IMR-90 (cell line): ENCODE data around the gene CELSR1. TPM values are rescaled to one million over a fixed set of nuclear protein-coding genes. Genes with fewer than 3 reads are reported as not detected.

Experiments
- ATAC-seq: fragments of 200-7000 bp; cut with Tn5 transposase; 2 replicates; pipeline ENCODE4 v1.9.1; 2020; ENCODE audit warnings: low read depth, mild to moderate bottlenecking, moderate library complexity
- BruUV-seq: library from RNA; stranded (reverse); fragments of 400-500 nt; replicated peaks from 2 replicates; lab custom pipeline; 2021; lab: Mats Ljungman, UMichigan
- CTCF ChIA-PET: fragments of 300-600 bp; formaldehyde crosslinking; extraction: SDS; loops from one replicate; lab custom pipeline; 2021; ENCODE audit warnings: antibody characterized with exemption; lab: Yijun Ruan, JAX
- POLR2A ChIA-PET: fragments of 300-600 bp; sonication (Branson Sonifier 250); formaldehyde crosslinking; loops from one replicate; lab custom pipeline; 2022; ENCODE audit warnings: antibody characterized with exemption; ENCODE audit not compliant: unreplicated experiment; lab: Charles Lee
- DNase-seq: peaks from one replicate; pipeline ENCODE4 v3.0.0; 2013
- H2AFZ ChIP-seq: replicated peaks from 2 replicates; pipeline ENCODE3; 2013; ENCODE audit warnings: low read length, mild to moderate bottlenecking; ENCODE audit not compliant: poor library complexity
- H2AK5ac ChIP-seq: 2 replicates; pipeline ENCODE4 v1.6.1; 2013; ENCODE audit warnings: low read depth, low read length, inconsistent platforms
- H2AK9ac ChIP-seq: replicated peaks from 2 replicates; pipeline ENCODE3; 2013; ENCODE audit warnings: mild to moderate bottlenecking, low read depth, low read length, moderate library complexity; ENCODE audit not compliant: poor library complexity
- H2BK120ac ChIP-seq: 2 replicates; pipeline ENCODE4 v1.6.1; 2013; ENCODE audit warnings: low read depth, low read length, inconsistent platforms
- H2BK15ac ChIP-seq: 3 replicates; pipeline ENCODE4 v1.6.1; 2013; ENCODE audit warnings: low read depth, low read length, inconsistent platforms
- H2BK20ac ChIP-seq: 2 replicates; pipeline ENCODE4 v1.6.1; 2013; ENCODE audit warnings: low read depth, mild to moderate bottlenecking, inconsistent platforms, low read length, moderate library complexity
- H2BK5ac ChIP-seq: 2 replicates; pipeline ENCODE4 v1.6.1; 2013; ENCODE audit warnings: mild to moderate bottlenecking, low read depth, low read length, inconsistent platforms; ENCODE audit not compliant: poor library complexity, severe bottlenecking
- H3K14ac ChIP-seq: replicated peaks from 2 replicates; pipeline ENCODE4 v1.6.1; 2013; ENCODE audit warnings: low read depth, low read length, inconsistent platforms
- H3K18ac ChIP-seq: 2 replicates; pipeline ENCODE4 v1.6.1; 2013; ENCODE audit warnings: low read depth, low read length, control low read depth
- H3K23ac ChIP-seq: 2 replicates; pipeline ENCODE4 v1.6.1; 2013; ENCODE audit warnings: low read depth, low read length, inconsistent platforms
- H3K27ac ChIP-seq: 2 replicates; pipeline ENCODE4 v1.5.1; 2013; ENCODE audit warnings: mild to moderate bottlenecking, control low read depth, low read length; ENCODE audit not compliant: insufficient read depth
- H3K27me3 ChIP-seq: 2 replicates; pipeline ENCODE4 v1.6.1; 2013; ENCODE audit warnings: low read length; ENCODE audit not compliant: control insufficient read depth, insufficient read depth
- H3K36me3 ChIP-seq: 2 replicates; pipeline ENCODE4 v1.6.1; 2013; ENCODE audit warnings: low read length, mixed read lengths; ENCODE audit not compliant: control insufficient read depth, insufficient read depth
- H3K4ac ChIP-seq: 2 replicates; pipeline ENCODE4 v1.6.1; 2013; ENCODE audit warnings: low read depth, low read length, inconsistent platforms
- H3K4me1 ChIP-seq: 2 replicates; pipeline ENCODE4 v1.6.1; 2013; ENCODE audit warnings: low read length, mixed read lengths; ENCODE audit not compliant: control insufficient read depth, insufficient read depth
- H3K4me2 ChIP-seq: 2 replicates; pipeline ENCODE4 v1.6.1; 2013; ENCODE audit warnings: low read depth, mild to moderate bottlenecking, control low read depth, low read length, moderate library complexity
- H3K4me3 ChIP-seq: 2 replicates; pipeline ENCODE4 v1.5.1; 2013; ENCODE audit warnings: low read depth, mild to moderate bottlenecking, control low read depth, low read length, moderate library complexity; ENCODE audit not compliant: insufficient read depth
- H3K56ac ChIP-seq: 2 replicates; pipeline ENCODE4 v1.6.1; 2013; ENCODE audit warnings: low read length, inconsistent platforms; ENCODE audit not compliant: insufficient read depth; ENCODE audit errors: extremely low read depth
- H3K79me1 ChIP-seq, 2 experiments: 2 replicates each; pipeline ENCODE4 v1.6.1; 2013; ENCODE audit warnings: low read length in 2 of 2, inconsistent platforms in 1 of 2, low read depth in 1 of 2
- H3K9ac ChIP-seq: 2 replicates; pipeline ENCODE4 v1.6.1; 2013; ENCODE audit warnings: low read depth, low read length, control low read depth
- H3K9me1 ChIP-seq: 2 replicates; pipeline ENCODE4 v1.6.1; 2013; ENCODE audit warnings: low read length, inconsistent platforms; ENCODE audit not compliant: insufficient read depth
- H3K9me3 ChIP-seq: 2 replicates; pipeline ENCODE4 v1.6.1; 2013; ENCODE audit warnings: low read length; ENCODE audit not compliant: control insufficient read depth, insufficient read depth
- H4K20me1 ChIP-seq: 2 replicates; pipeline ENCODE4 v1.6.1; 2013; ENCODE audit warnings: low read length, inconsistent platforms; ENCODE audit not compliant: insufficient read depth
- H4K5ac ChIP-seq: 2 replicates; pipeline ENCODE4 v1.6.1; 2013; ENCODE audit warnings: mild to moderate bottlenecking, low read depth, low read length, control low read depth
- H4K8ac ChIP-seq, 2 experiments: 2 replicates each; pipeline ENCODE4 v1.6.1; 2013; ENCODE audit warnings: low read depth in 2 of 2, low read length in 2 of 2, control low read depth in 1 of 2, inconsistent platforms in 1 of 2
- H4K91ac ChIP-seq: 2 replicates; pipeline ENCODE4 v1.6.1; 2013; ENCODE audit warnings: low read depth, low read length, inconsistent platforms; ENCODE audit not compliant: insufficient read depth
- BHLHE40 ChIP-seq: fragments of 150-350 bp; IDR thresholded peaks from 2 replicates; pipeline ENCODE4 v1.6.1; 2016; ENCODE audit warnings: mild to moderate bottlenecking, low read depth, low read length
- CEBPB ChIP-seq: IDR thresholded peaks from 2 replicates; pipeline ENCODE4 v1.6.1; 2012; ENCODE audit warnings: low read depth, low read length, improper control_type of control experiment
- FOS ChIP-seq: fragments of 150-350 bp; IDR thresholded peaks from 2 replicates; pipeline ENCODE4 v1.6.1; 2016; ENCODE audit warnings: low read depth, low read length
- MAFK ChIP-seq: IDR thresholded peaks from 2 replicates; pipeline ENCODE4 v1.6.1; 2012; ENCODE audit warnings: low read depth, low read length, improper control_type of control experiment
- MAZ ChIP-seq: IDR thresholded peaks from 2 replicates; pipeline ENCODE4 v1.6.1; 2012; ENCODE audit warnings: low read depth, mild to moderate bottlenecking, low read length, improper control_type of control experiment, moderate library complexity, borderline replicate concordance
- MXI1 ChIP-seq: IDR thresholded peaks from 2 replicates; pipeline ENCODE4 v1.6.1; 2012; ENCODE audit warnings: low read depth, mild to moderate bottlenecking, low read length, moderate library complexity, borderline replicate concordance
- POLR2A ChIP-seq: IDR thresholded peaks from 2 replicates; pipeline ENCODE4 v1.6.1; 2012; ENCODE audit warnings: mild to moderate bottlenecking, low read depth, low read length
- RAD21 ChIP-seq: IDR thresholded peaks from 2 replicates; pipeline ENCODE4 v1.6.1; 2012; ENCODE audit warnings: low read length, improper control_type of control experiment
- RCOR1 ChIP-seq: IDR thresholded peaks from 2 replicates; pipeline ENCODE4 v1.6.1; 2012; ENCODE audit warnings: mild to moderate bottlenecking, low read length, improper control_type of control experiment; ENCODE audit not compliant: insufficient replicate concordance
- RFX5 ChIP-seq: IDR thresholded peaks from 2 replicates; pipeline ENCODE4 v1.8.0; 2012; ENCODE audit warnings: low read depth, mild to moderate bottlenecking, low read length, moderate library complexity
- WGBS, 2 experiments: methylation state at CpG; one replicate each; pipeline versions ENCODE4 v1.1.5 to v1.1.7; 2013; ENCODE audit warnings: missing lambda C conversion rate in 2 of 2; ENCODE audit not compliant: insufficient read length in 1 of 2; ENCODE audit errors: extremely low coverage in 2 of 2; 5-methylcytosine and 5-hydroxymethylcytosine counted together
- dilution Hi-C: fragments of 300-500 bp; cut with HindIII; formaldehyde crosslinking; loops from one replicate; pipeline ENCODE4 v1.14.3; 2018; ENCODE audit warnings: low sequenced_read_pairs; ENCODE audit not compliant: unreplicated experiment
- in situ Hi-C: fragments of 300-500 bp; cut with MboI; formaldehyde crosslinking; loops from 3 replicates; pipeline ENCODE4 v1.14.3; 2019; ENCODE audit warnings: low sequenced_read_pairs, inconsistent platforms, mixed read lengths
- intact Hi-C: fragments of 100-400 bp; cut with micrococcal nuclease; formaldehyde crosslinking; loops from 2 replicates; pipeline ENCODE4 v1.10.0; 2022
- polyA plus RNA-seq, 3 experiments: library from polyadenylated mRNA; depleted of rRNA; stranded (reverse); fragments of >200 nt; gene quantifications; 2 replicates each; pipeline ENCODE4 v1.2.3, GENCODE V29; 2012; ENCODE audit warnings: low replicate concordance in 1 of 3
- total RNA-seq: library from RNA; depleted of rRNA; stranded (reverse); fragments of >200 nt; gene quantifications from 2 replicates; pipeline ENCODE4 v1.2.3, GENCODE V29; 2012
- TF ChIP-seq, protein P1 (sequence below): fragments of 150-350 bp; IDR thresholded peaks from 2 replicates; pipeline ENCODE4 v1.6.1; 2017; ENCODE audit warnings: mild to moderate bottlenecking, antibody characterized with exemption, low read length, low read depth

The CELSR1 gene
- total and polyA plus RNA-seq, 2 of the 4 experiments (the other 2 are of a cell fraction) = 0.36 to 0.82 TPM

DNA sequence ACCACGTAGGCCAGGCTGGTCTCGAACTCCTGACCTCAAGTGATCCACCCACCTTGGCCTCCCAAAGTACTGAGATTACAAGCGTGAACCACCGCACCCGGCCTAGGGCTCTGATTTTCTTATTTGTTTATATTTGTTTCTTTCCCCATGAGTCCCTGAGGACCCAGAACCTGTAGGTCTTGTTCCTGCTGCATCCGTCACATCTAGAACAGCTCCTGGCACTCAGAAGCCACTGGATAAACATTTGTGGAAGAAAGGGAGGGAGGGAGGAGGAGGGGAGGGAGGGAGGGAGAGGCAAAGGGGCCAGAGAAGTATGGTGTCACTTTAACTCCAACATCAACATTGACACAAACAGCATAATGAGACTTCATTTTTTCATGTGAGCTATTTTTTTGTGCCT is 67.7 kb downstream of the CELSR1 start:
- no TSS peak for BruUV-seq
- intact Hi-C loops (no loop called here), dilution Hi-C loops (no loop called here), in situ Hi-C loops (no loop called here)
- Histone ChIP-seq H3K27ac (no peak overlapping the region), H2AK9ac (no peak overlapping the region), H4K20me1 (no peaks in the 10 kb centered on the region), H4K5ac (no peak overlapping the region), H3K18ac (no peak overlapping the region), H3K56ac (no peak overlapping the region), H2BK20ac (no peak overlapping the region), H3K4me1 (no peaks in the 10 kb centered on the region), H2AK5ac (no peak overlapping the region), H3K27me3 (peaks cover 15% of the 10 kb centered on the region), H2AFZ (no peak overlapping the region), H3K79me1 (no peaks in the 10 kb centered on the region), H3K9me3 (no peaks in the 10 kb centered on the region), H3K9ac (no peak overlapping the region), H3K9me1 (no peaks in the 10 kb centered on the region), H3K14ac (no peak overlapping the region), H4K91ac (no peak overlapping the region), H3K4ac (no peak overlapping the region), H3K36me3 (no peaks in the 10 kb centered on the region), H2BK15ac (no peak overlapping the region), H4K8ac (no peak overlapping the region), H3K4me3 (no peak overlapping the region), H3K4me2 (no peak overlapping the region), H2BK120ac (no peak overlapping the region), H3K23ac (no peak overlapping the region), H2BK5ac (no peak overlapping the region)
- no peak for TF ChIP-seq MXI1
- TF ChIP-seq RCOR1 = no peak
- no peak for TF ChIP-seq BHLHE40
- no peak for TF ChIP-seq MAZ
- TF ChIP-seq POLR2A = no peak
- TF ChIP-seq RFX5 = no peak
- no peak for TF ChIP-seq FOS
- no peak for TF ChIP-seq CEBPB
- no peak for TF ChIP-seq MAFK
- no peak for TF ChIP-seq RAD21
- TF ChIP-seq, protein P1, sequence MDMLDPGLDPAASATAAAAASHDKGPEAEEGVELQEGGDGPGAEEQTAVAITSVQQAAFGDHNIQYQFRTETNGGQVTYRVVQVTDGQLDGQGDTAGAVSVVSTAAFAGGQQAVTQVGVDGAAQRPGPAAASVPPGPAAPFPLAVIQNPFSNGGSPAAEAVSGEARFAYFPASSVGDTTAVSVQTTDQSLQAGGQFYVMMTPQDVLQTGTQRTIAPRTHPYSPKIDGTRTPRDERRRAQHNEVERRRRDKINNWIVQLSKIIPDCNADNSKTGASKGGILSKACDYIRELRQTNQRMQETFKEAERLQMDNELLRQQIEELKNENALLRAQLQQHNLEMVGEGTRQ = no peak
- DNase-seq (no peak), ATAC-seq (no peak)
- WGBS, 2 experiments = no CpG with 5 or more reads among the region's 6 CpGs
- ChIA-PET CTCF (interaction anchor here (0.6 kb wide), 1 partner anchor 15 kb away, joined by 3 read pairs; no protein-coding TSS in a partner anchor), POLR2A (no interaction called here)
